HFFc6 (cell line): Measurements from ENCODE around the gene PCBD1. TPM values are rescaled to one million over a fixed set of nuclear protein-coding genes. Genes with fewer than 3 reads are reported as not detected.
A peak's percentile ranks its signal among the peaks of the same experiment; 100 is the strongest.

ENCODE experiments used
- DNase-seq: peaks from one replicate; pipeline ENCODE4 v3.0.0-alpha.2; 2018
- H3K27ac Mint-ChIP-seq: 2 replicates; pipeline ENCODE4 v1.8.0; 2020; ENCODE audit warnings: mild to moderate bottlenecking, mixed read lengths
- H3K27me3 Mint-ChIP-seq: 2 replicates; pipeline ENCODE4 v1.8.0; 2021; ENCODE audit warnings: mild to moderate bottlenecking, moderate library complexity, mixed read lengths; ENCODE audit not compliant: insufficient read depth
- H3K36me3 Mint-ChIP-seq: 2 replicates; pipeline ENCODE4 v1.8.0; 2021; ENCODE audit warnings: low read depth, mixed read lengths
- H3K4me1 Mint-ChIP-seq: 2 replicates; pipeline ENCODE4 v1.8.0; 2020; ENCODE audit warnings: low read depth, mixed read lengths
- H3K4me3 Mint-ChIP-seq: 2 replicates; pipeline ENCODE4 v1.8.0; 2020; ENCODE audit warnings: mild to moderate bottlenecking, moderate library complexity, mixed read lengths
- H3K9me3 Mint-ChIP-seq: 2 replicates; pipeline ENCODE4 v1.8.0; 2020; ENCODE audit warnings: mild to moderate bottlenecking, mixed read lengths
- total RNA-seq, 6 experiments: library from RNA; stranded (reverse); fragmentation: NEBNext Ultra II Directional; extraction: Animal tissue kit (Norgen Biotek cat#: 25700); gene quantifications; 2 replicates in 1 of 6; 3 replicates in 5 of 6; pipeline ENCODE4 v1.2.3, GENCODE V29; 2021
- TF ChIP-seq, protein P1 (sequence below): fragments of 200-600 bp; sonication (generic); IDR thresholded peaks from 2 replicates; pipeline ENCODE4 v1.5.0; 2021; ENCODE audit warnings: antibody characterized with exemption, mild to moderate bottlenecking

The PCBD1 gene
- total RNA-seq, 6 experiments from 2014 or later = 36.4 to 55.7 (median 37.7) TPM

DNA sequence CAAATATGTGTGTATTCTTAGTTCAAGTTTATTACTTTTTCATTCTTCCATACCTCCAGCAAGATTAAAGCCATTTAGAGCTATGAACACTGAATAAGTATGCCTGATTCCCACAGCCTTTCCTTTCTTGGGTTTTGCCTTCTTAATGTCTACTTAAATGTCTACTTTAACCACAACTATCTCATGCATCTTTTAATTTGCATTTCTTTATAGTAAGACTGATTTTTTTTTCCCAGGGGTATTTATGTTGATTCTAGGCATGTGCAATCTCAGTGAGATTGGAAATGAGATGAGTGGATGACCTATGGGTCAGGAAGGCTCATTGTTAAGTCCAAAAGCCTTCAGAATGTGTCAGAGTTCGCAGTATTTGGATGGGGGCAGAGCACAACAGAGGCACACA is 3.6 kb downstream of the PCBD1 start:
- Mint-ChIP-seq H3K4me3 (no peak overlapping the region), H3K27me3 (peaks cover 6% of the 10 kb centered on the region; the same call in 1 of the 2 replicates), H3K27ac (no peak overlapping the region), H3K4me1 (peaks cover 20% of the 10 kb centered on the region), H3K9me3 (no peaks in the 10 kb centered on the region), H3K36me3 (no peaks in the 10 kb centered on the region)
- no peak for DNase-seq
- TF ChIP-seq, protein P1, sequence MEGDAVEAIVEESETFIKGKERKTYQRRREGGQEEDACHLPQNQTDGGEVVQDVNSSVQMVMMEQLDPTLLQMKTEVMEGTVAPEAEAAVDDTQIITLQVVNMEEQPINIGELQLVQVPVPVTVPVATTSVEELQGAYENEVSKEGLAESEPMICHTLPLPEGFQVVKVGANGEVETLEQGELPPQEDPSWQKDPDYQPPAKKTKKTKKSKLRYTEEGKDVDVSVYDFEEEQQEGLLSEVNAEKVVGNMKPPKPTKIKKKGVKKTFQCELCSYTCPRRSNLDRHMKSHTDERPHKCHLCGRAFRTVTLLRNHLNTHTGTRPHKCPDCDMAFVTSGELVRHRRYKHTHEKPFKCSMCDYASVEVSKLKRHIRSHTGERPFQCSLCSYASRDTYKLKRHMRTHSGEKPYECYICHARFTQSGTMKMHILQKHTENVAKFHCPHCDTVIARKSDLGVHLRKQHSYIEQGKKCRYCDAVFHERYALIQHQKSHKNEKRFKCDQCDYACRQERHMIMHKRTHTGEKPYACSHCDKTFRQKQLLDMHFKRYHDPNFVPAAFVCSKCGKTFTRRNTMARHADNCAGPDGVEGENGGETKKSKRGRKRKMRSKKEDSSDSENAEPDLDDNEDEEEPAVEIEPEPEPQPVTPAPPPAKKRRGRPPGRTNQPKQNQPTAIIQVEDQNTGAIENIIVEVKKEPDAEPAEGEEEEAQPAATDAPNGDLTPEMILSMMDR = no peak

DNA sequence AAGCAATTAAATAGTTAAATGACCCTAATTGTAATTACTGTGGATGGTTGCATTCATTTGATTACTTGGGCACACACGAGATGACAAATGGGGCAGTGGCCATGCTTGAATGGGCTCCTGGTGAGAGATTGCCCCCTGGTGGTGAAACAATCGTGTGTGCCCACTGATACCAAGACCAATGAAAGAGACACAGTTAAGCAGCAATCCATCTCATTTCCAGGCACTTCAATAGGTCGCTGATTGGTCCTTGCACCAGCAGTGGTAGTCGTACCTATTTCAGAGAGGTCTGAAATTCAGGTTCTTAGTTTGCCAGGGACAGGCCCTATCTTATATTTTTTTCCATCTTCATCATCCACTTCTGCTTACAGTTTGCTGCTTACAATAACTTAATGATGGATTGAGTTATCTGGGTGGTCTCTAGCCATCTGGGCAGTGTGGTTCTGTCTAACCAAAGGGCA is 8.3 kb downstream of the PCBD1 start:
- Mint-ChIP-seq H3K9me3 (no peaks in the 10 kb centered on the region), H3K36me3 (peaks cover 12% of the 10 kb centered on the region), H3K27ac (no peak overlapping the region), H3K4me3 (no peak overlapping the region), H3K4me1 (peaks cover 6% of the 10 kb centered on the region), H3K27me3 (peaks cover 3% of the 10 kb centered on the region; the same call in 1 of the 2 replicates)
- peak; percentile 64 for DNase-seq
- TF ChIP-seq, protein P1 = peak; percentile 99

DNA sequence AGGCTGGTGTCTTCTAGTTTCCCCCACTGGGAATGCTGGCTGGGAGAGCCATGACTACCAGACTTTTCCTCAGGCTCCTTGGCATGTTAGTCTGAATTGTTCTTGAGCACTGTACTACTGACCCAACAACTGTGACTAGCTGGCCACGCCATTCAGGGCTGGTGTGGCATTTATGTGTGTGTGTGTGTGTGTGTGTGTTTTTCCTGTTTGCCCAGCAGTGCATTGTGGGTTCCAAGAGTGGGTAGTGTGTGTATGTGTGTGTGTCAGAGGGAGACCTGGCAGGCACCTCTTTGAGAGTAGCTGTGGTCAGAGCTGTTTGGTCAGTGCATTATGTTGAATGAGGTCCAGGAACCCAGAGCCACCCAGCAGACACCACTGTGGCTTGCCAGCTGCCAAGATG is 9.2 kb downstream of the PCBD1 start:
- Mint-ChIP-seq H3K4me1 (peaks cover 2% of the 10 kb centered on the region), H3K36me3 (peaks cover 12% of the 10 kb centered on the region), H3K4me3 (no peak overlapping the region), H3K27ac (no peak overlapping the region), H3K9me3 (no peaks in the 10 kb centered on the region), H3K27me3 (peaks cover 3% of the 10 kb centered on the region; the same call in 1 of the 2 replicates)
- peak; percentile 19 for DNase-seq
- TF ChIP-seq, protein P1 = no peak

DNA sequence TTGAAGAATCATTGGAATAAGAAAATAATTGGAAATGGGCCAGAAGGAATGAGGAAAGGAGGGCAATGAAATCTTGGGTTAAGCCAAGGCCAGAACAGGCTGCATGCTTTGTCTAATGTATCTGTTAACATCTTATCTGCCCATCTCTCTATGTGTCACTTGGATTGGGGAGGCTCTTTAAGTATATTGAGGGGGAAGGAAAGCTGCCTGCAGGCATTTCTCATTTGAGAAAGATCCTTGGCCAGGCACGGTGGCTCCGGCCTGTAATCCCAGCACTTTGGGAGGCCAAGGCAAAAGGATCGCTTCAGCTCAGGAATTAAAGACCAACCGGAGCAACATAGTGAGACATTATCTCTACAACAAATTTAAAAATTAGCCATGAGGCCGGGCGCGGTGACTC is 14.3 kb downstream of the PCBD1 start:
- no peaks in the 10 kb centered on the region for H3K27me3 Mint-ChIP-seq
- no peaks in the 10 kb centered on the region for H3K9me3 Mint-ChIP-seq
- peak; percentile 43 for DNase-seq
- H3K36me3 Mint-ChIP-seq = peaks cover 19% of the 10 kb centered on the region
- TF ChIP-seq, protein P1 = no peak
- H3K4me3 Mint-ChIP-seq = no peak overlapping the region
- peaks cover 8% of the 10 kb centered on the region for H3K4me1 Mint-ChIP-seq
- H3K27ac Mint-ChIP-seq = no peak overlapping the region

DNA sequence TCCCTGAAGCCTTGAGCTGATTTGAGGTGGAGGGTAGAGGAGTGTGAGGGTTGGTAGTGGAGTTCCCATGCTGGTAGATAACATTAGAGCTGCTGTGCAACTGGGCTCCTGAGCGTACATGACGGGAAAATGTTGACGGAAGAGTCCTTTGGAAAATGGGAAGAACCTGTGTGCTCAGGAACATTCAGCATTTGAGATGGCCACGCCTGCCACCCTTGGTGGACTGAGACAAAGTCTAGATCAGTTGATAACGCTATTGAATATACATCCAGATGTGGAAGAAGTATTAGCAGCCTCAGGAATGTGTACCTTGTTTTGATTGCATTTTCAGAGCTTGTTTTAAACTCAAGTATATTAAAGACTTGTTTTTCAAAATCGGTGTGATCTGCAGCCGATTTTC is 16.1 kb downstream of the PCBD1 start:
- DNase-seq = no peak
- H3K4me1 Mint-ChIP-seq = peaks cover 8% of the 10 kb centered on the region
- TF ChIP-seq, protein P1 = no peak
- H3K9me3 Mint-ChIP-seq = no peaks in the 10 kb centered on the region
- H3K27ac Mint-ChIP-seq = no peak overlapping the region
- H3K27me3 Mint-ChIP-seq = no peaks in the 10 kb centered on the region
- H3K4me3 Mint-ChIP-seq = no peak overlapping the region
- peaks cover 17% of the 10 kb centered on the region for H3K36me3 Mint-ChIP-seq

DNA sequence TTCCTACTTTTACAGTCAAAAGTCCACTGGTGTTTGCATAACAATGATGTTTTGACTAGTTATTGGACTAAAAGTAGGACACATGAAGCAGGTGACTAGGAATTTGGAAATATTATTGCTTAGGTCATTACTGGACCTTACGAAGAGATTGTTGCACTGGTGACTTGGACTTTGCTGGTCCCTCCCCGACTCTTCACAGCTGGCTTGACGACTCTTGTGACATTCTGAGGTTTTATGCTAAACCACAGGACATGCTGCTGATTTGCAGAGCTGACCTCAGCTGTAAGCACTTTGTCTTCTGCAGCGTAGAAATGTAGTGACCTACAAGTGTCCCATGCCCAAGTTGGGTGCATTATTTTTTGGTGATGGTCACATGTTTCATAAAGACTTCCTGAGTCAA is 21.9 kb downstream of the PCBD1 start:
- Mint-ChIP-seq H3K27me3 (no peaks in the 10 kb centered on the region), H3K9me3 (no peaks in the 10 kb centered on the region), H3K27ac (no peak overlapping the region), H3K4me3 (no peak overlapping the region), H3K36me3 (peaks cover 13% of the 10 kb centered on the region), H3K4me1 (no peaks in the 10 kb centered on the region)
- no peak for DNase-seq
- TF ChIP-seq, protein P1 = no peak
